ENCODE data around the gene ISG20.

Gene ISG20

DNA sequence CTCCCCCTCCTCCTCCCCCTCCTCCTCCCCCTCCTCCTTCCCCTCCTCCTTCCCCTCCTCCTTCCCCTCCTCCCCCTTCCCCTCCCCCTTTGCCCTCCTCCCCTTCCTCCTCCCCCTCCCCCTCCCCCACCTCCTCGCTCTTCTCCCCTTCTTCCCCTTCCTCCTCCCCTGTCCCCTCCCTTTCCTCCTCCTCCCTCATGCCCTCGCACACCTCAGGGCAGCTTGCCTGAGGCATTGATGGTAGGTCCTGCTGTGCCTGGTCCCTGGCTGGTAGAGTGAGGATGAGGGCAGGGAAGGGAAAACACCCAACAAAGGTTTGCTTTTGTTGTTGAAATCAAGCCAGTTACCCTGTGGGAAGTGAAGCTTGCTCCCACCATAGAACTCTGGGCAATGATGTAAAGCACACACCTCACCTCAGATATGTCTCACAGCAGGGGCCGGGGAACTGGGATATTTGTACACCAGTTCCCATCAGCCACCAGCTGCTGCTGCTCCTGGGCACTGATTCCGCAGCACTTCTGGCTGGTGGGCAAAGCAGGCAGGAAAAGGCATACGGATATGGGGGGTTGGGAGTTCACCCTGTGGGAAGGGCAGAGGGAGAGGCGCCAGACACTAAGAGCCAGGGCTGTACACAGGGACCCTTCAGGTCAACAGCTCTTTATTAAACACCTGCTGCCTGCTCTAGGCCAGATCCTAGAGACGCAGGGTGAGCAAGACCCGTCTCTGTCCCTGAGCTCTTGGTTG lies 13.8 kb downstream of the ISG20 start:
- Histone ChIP-seq H3K9me3 (ENCODE audit: insufficient read depth, low read length) (peaks cover 8% of the 10 kb centered on the region; the same call in 1 of the 2 replicates), H3K4me2 (ENCODE audit: low read length) (no peak overlapping the region), H3K27ac (ENCODE audit: low read length) (no peak overlapping the region), H3K4me3 (ENCODE audit: low read length) (no peak overlapping the region), H3K4me1 (ENCODE audit: low read length) (peaks cover 26% of the 10 kb centered on the region), H2AFZ (ENCODE audit: low read depth, low read length) (no peak overlapping the region), H4K20me1 (ENCODE audit: insufficient read depth, low read length) (no peaks in the 10 kb centered on the region), H3K79me2 (ENCODE audit: low read length) (no peaks in the 10 kb centered on the region), H3K9ac (ENCODE audit: low read length) (no peak overlapping the region), H3K36me3 (replicated peaks; ENCODE audit: low read depth, low read length) (peaks cover 43% of the 10 kb centered on the region), H3K27me3 (ENCODE audit: low read depth, low read length) (no peaks in the 10 kb centered on the region; the same call in 1 of the 2 replicates)
- TF ChIP-seq EZH2phosphoT487 (IDR thresholded peaks at IDR 0.05; ENCODE audit: low read depth) (no peak), CTCF (IDR thresholded peaks at IDR 0.05; ENCODE audit: low read depth, low read length) (no peak)

- Histone ChIP-seq H3K4me2 (ENCODE audit: low read length) (no peak overlapping the region), H3K9me3 (ENCODE audit: insufficient read depth, low read length) (peaks cover 8% of the 10 kb centered on the region; the same call in 1 of the 2 replicates), H3K9ac (ENCODE audit: low read length) (no peak overlapping the region), H3K4me1 (ENCODE audit: low read length) (peaks cover 27% of the 10 kb centered on the region), H3K27me3 (ENCODE audit: low read depth, low read length) (peaks cover 1% of the 10 kb centered on the region), H2AFZ (ENCODE audit: low read depth, low read length) (no peak overlapping the region), H3K36me3 (replicated peaks; ENCODE audit: low read depth, low read length) (peaks cover 43% of the 10 kb centered on the region), H4K20me1 (ENCODE audit: insufficient read depth, low read length) (no peaks in the 10 kb centered on the region), H3K4me3 (ENCODE audit: low read length) (no peak overlapping the region), H3K79me2 (ENCODE audit: low read length) (no peaks in the 10 kb centered on the region), H3K27ac (ENCODE audit: low read length) (no peak overlapping the region)
- TF ChIP-seq EZH2phosphoT487 (IDR thresholded peaks at IDR 0.05; ENCODE audit: low read depth) (no peak), CTCF (IDR thresholded peaks at IDR 0.05; ENCODE audit: low read depth, low read length) (no peak)
These were observed 14.6 kb downstream of the ISG20 start for GRCh38 chr15:88653200-88654064.

DNA sequence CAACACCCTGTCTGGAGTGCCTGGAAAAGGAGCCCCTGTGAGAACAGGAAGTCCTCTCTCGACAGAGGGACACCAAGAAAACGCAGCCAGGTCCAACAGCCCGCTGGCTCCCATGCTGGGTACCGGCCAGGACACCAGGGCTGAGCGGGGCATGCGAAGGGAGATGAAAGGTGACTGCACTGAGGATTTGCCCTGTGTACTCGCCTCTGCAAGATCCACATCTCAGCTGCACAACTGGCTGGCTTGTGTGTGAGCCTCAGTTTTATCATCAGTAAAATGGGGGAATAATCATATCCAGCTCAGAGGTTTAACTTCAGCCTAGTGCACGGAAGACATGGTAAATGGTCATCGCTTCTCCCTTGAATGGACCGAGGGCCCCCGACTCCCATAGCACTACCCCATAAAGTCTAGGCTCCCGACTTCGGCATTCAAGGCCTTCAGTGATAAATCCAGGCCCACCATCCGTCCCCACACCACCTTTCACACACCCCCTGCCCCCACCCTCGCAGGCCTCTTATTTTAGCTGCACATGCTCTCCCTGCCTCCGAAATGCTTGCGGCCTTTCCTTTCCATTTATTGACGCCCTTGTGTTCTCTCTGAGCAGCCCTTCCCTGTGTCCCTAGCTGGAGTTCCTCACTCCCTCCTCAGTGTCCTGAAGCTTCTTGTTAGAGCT lies 15.8 kb downstream of the ISG20 start:
- Histone ChIP-seq H3K4me2 (ENCODE audit: low read length) (no peak overlapping the region), H3K27ac (ENCODE audit: low read length) (no peak overlapping the region), H3K9ac (ENCODE audit: low read length) (no peak overlapping the region), H3K79me2 (ENCODE audit: low read length) (no peaks in the 10 kb centered on the region), H3K4me3 (ENCODE audit: low read length) (no peak overlapping the region), H3K27me3 (ENCODE audit: low read depth, low read length) (peaks cover 13% of the 10 kb centered on the region), H3K4me1 (ENCODE audit: low read length) (peaks cover 36% of the 10 kb centered on the region), H4K20me1 (ENCODE audit: insufficient read depth, low read length) (no peaks in the 10 kb centered on the region), H3K9me3 (ENCODE audit: insufficient read depth, low read length) (peaks cover 8% of the 10 kb centered on the region; the same call in 1 of the 2 replicates), H2AFZ (ENCODE audit: low read depth, low read length) (no peak overlapping the region), H3K36me3 (replicated peaks; ENCODE audit: low read depth, low read length) (peaks cover 39% of the 10 kb centered on the region)
- TF ChIP-seq EZH2phosphoT487 (IDR thresholded peaks at IDR 0.05; ENCODE audit: low read depth), result no peak

- Histone ChIP-seq H3K9me3 (ENCODE audit: insufficient read depth, low read length) (peaks cover 8% of the 10 kb centered on the region; the same call in 1 of the 2 replicates), H3K27me3 (ENCODE audit: low read depth, low read length) (peaks cover 18% of the 10 kb centered on the region)
These were observed 16.3 kb downstream of the ISG20 start for GRCh38 chr15:88655103-88655553.

More at GRCh38 chr15:88655103-88655553, 16.3 kb downstream of the ISG20 start:
- no peak overlapping the region for H3K27ac ChIP-seq (ENCODE audit: low read length)
- no peaks in the 10 kb centered on the region for H4K20me1 ChIP-seq (ENCODE audit: insufficient read depth, low read length)
- peaks cover 36% of the 10 kb centered on the region for H3K4me1 ChIP-seq (ENCODE audit: low read length)
- no peak overlapping the region for H2AFZ ChIP-seq (ENCODE audit: low read depth, low read length)
- H3K4me3 ChIP-seq (ENCODE audit: low read length), result no peak overlapping the region
- H3K4me2 ChIP-seq (ENCODE audit: low read length), result no peak overlapping the region
- peaks cover 39% of the 10 kb centered on the region for H3K36me3 ChIP-seq (replicated peaks; ENCODE audit: low read depth, low read length)
- no peaks in the 10 kb centered on the region for H3K79me2 ChIP-seq (ENCODE audit: low read length)
- H3K9ac ChIP-seq (ENCODE audit: low read length), result no peak overlapping the region
- TF ChIP-seq CTCF (IDR thresholded peaks at IDR 0.05; ENCODE audit: low read depth, low read length) (no peak), EZH2phosphoT487 (IDR thresholded peaks at IDR 0.05; ENCODE audit: low read depth) (no peak)
